Naive thymus-derived CD4-positive, alpha-beta T cell (primary cell): ENCODE measurements around the gene NDUFAF2. TPM values are rescaled to one million over a fixed set of nuclear protein-coding genes. Genes with fewer than 3 reads are reported as not detected.
"Not testable (repeated sequence)": the region's sequence is repeated elsewhere in the genome, so short reads cannot be mapped to it uniquely, and the experiment has no call there.

Experiments
- ATAC-seq: fragments of 150-1000 bp; cut with Tn5 transposase; 2 replicates; pipeline ENCODE4 v1.10.0; 2021; ENCODE audit warnings: mild to moderate bottlenecking, moderate library complexity
- CTCF ChIA-PET: fragments of 350-600 bp; sonication (Branson Sonifier 250); formaldehyde crosslinking; loops from one replicate; lab custom pipeline; 2021; ENCODE audit warnings: antibody characterized with exemption; lab: Charles Lee
- POLR2A ChIA-PET: fragments of 350-600 bp; sonication (Branson Sonifier 250); formaldehyde crosslinking; loops from one replicate; lab custom pipeline; 2021; ENCODE audit warnings: antibody characterized with exemption, inconsistent platforms; lab: Charles Lee
- DNase-seq, 9 donors: peaks; one replicate each; pipeline versions ENCODE4 v3.0.0 to v3.0.0-alpha.2; 2020 to 2022; ENCODE audit warnings: mixed read lengths in 1 of 9
- H3K27ac ChIP-seq: one replicate; pipeline ENCODE4 v1.7.0; 2013; ENCODE audit warnings: mild to moderate bottlenecking, low read depth, low read length, moderate library complexity
- H3K27me3 ChIP-seq, 2 donors: one replicate each; pipeline ENCODE4 v1.7.0; 2013; ENCODE audit warnings: low read length in 2 of 2, mild to moderate bottlenecking in 2 of 2, moderate library complexity in 2 of 2; ENCODE audit not compliant: control insufficient read depth in 2 of 2, insufficient read depth in 2 of 2
- H3K36me3 ChIP-seq, 3 experiments: 1 replicate in 2 of 3; 2 replicates in 1 of 3; pipeline ENCODE4 v1.7.0; 2013; ENCODE audit warnings: low read length in 3 of 3, mild to moderate bottlenecking in 3 of 3, moderate library complexity in 1 of 3; ENCODE audit not compliant: insufficient read depth in 3 of 3, control insufficient read depth in 2 of 3
- H3K4me1 ChIP-seq, 2 donors: one replicate each; pipeline ENCODE4 v1.7.0; 2013; ENCODE audit warnings: low read length in 2 of 2, mild to moderate bottlenecking in 2 of 2, moderate library complexity in 1 of 2; ENCODE audit not compliant: control insufficient read depth in 2 of 2, insufficient read depth in 2 of 2
- H3K4me3 ChIP-seq: 2 replicates; pipeline ENCODE4 v1.7.0; 2013; ENCODE audit warnings: mild to moderate bottlenecking, low read length
- H3K9me3 ChIP-seq, 3 experiments: 1 replicate in 2 of 3; 2 replicates in 1 of 3; pipeline ENCODE4 v1.7.0; 2013; ENCODE audit warnings: low read length in 3 of 3; ENCODE audit not compliant: control insufficient read depth in 2 of 3
- H3K27ac Mint-ChIP-seq, 9 donors: one replicate each; pipeline ENCODE4 v1.8.0; 2020 to 2022; ENCODE audit warnings: mixed read lengths in 9 of 9, mild to moderate bottlenecking in 8 of 9, moderate library complexity in 5 of 9, inconsistent platforms in 2 of 9
- H3K27me3 Mint-ChIP-seq, 5 donors: one replicate each; pipeline ENCODE4 v1.8.0; 2021 to 2022; ENCODE audit warnings: mixed read lengths in 5 of 5, mild to moderate bottlenecking in 1 of 5
- H3K36me3 Mint-ChIP-seq, 5 donors: one replicate each; pipeline ENCODE4 v1.8.0; 2020 to 2022; ENCODE audit warnings: mixed read lengths in 5 of 5, mild to moderate bottlenecking in 3 of 5, inconsistent platforms in 1 of 5
- H3K4me1 Mint-ChIP-seq, 7 donors: one replicate each; pipeline ENCODE4 v1.8.0; 2020 to 2022; ENCODE audit warnings: mixed read lengths in 7 of 7, mild to moderate bottlenecking in 3 of 7, inconsistent platforms in 1 of 7
- H3K4me3 Mint-ChIP-seq, 10 donors: one replicate each; pipeline ENCODE4 v1.8.0; 2020 to 2022; ENCODE audit warnings: mild to moderate bottlenecking in 10 of 10, mixed read lengths in 10 of 10, moderate library complexity in 6 of 10, inconsistent platforms in 2 of 10
- H3K9me3 Mint-ChIP-seq, 11 donors: one replicate each; pipeline ENCODE4 v1.8.0; 2020 to 2022; ENCODE audit warnings: mixed read lengths in 11 of 11, mild to moderate bottlenecking in 4 of 11, inconsistent platforms in 1 of 11, moderate library complexity in 1 of 11
- intact Hi-C, 2 donors: fragments of 100-400 bp; cut with micrococcal nuclease; formaldehyde crosslinking; loops; one replicate each; pipeline ENCODE4 v1.15.1; 2023
- polyA plus RNA-seq, 2 donors: library from polyadenylated mRNA; unstranded; fragments of 300-500 nt; fragmentation: Illumina TruSeq; gene quantifications; one replicate each; pipeline ENCODE4 v1.2.3, GENCODE V29; 2021
- total RNA-seq, 6 experiments: library from RNA in 5 of 6; stranded (reverse) in 5 of 6; gene quantifications; 1 replicate in 5 of 6; 2 replicates in 1 of 6; pipeline ENCODE4 v1.2.3 and lab custom pipeline; 2021 to 2026

The NDUFAF2 gene
- total and polyA plus RNA-seq, 7 experiments from 2014 or later, result 7.0 to 34.7 (median 16.0) TPM

GRCh38 chr5:61182449-61182848 is 237.4 kb downstream of the NDUFAF2 start:
- Mint-ChIP-seq H3K27me3 (peaks cover 8 to 18% (median 17%) of the 10 kb centered on the region in 5 donors), H3K9me3 (peaks cover 0 to 10% (median 0%) of the 10 kb centered on the region in 11 donors), H3K27ac (peak overlapping the region in 1 of 9 donors; percentile 56), H3K4me1 (peaks cover 2 to 22% (median 6%) of the 10 kb centered on the region in 7 donors), H3K36me3 (peaks cover 0 to 6% (median 0%) of the 10 kb centered on the region in 5 donors), H3K4me3 (no peak overlapping the region)
- Histone ChIP-seq H3K4me3 (no peak overlapping the region), H3K27me3 (no peaks in the 10 kb centered on the region), H3K9me3 (no peaks in the 10 kb centered on the region), H3K36me3 (no peaks in the 10 kb centered on the region), H3K4me1 (no peaks in the 10 kb centered on the region), H3K27ac (no peak overlapping the region)
- ATAC-seq (peak; percentile 54), DNase-seq (peak in 6 of 9 donors; percentile 17 to 45 (median 32))
- intact Hi-C loops, result loop anchor here in 1 of 2 donors (5.0 kb wide), 1 partner anchor 85 kb away; no protein-coding TSS in a partner anchor
- POLR2A ChIA-PET, result no interaction called here
- CTCF ChIA-PET, result interaction anchor here (0.8 kb wide), 1 partner anchor 18 kb away, joined by 3 read pairs; no protein-coding TSS in a partner anchor

- POLR2A ChIA-PET, result no interaction called here
- H3K4me1 Mint-ChIP-seq, result peaks cover 2 to 22% (median 6%) of the 10 kb centered on the region in 7 donors
- Histone ChIP-seq H3K4me1 (no peaks in the 10 kb centered on the region), H3K9me3 (no peaks in the 10 kb centered on the region), H3K36me3 (no peaks in the 10 kb centered on the region), H3K4me3 (no peak overlapping the region), H3K27me3 (no peaks in the 10 kb centered on the region), H3K27ac (no peak overlapping the region)
- ATAC-seq (no peak), DNase-seq (no peak)
- intact Hi-C loops, result loop anchor here in 1 of 2 donors (5.0 kb wide), 1 partner anchor 84 kb away; no protein-coding TSS in a partner anchor
- peaks cover 0 to 8% (median 0%) of the 10 kb centered on the region in 5 donors for H3K36me3 Mint-ChIP-seq
- H3K4me3 Mint-ChIP-seq, result no peak overlapping the region
- H3K27ac Mint-ChIP-seq, result no peak overlapping the region
- H3K9me3 Mint-ChIP-seq, result peaks cover 0 to 11% (median 0%) of the 10 kb centered on the region in 11 donors
- peaks cover 8 to 22% (median 18%) of the 10 kb centered on the region in 5 donors for H3K27me3 Mint-ChIP-seq
- CTCF ChIA-PET, result no interaction called here
Measured at GRCh38 chr5:61183538-61183937, 238.5 kb downstream of the NDUFAF2 start.

GRCh38 chr5:61184708-61185107 is 239.7 kb downstream of the NDUFAF2 start:
- intact Hi-C loops, result loop anchor here in 1 of 2 donors (5.0 kb wide), 1 partner anchor 83 kb away; no protein-coding TSS in a partner anchor
- DNase-seq, result no peak
- Mint-ChIP-seq H3K4me1 (peaks cover 2 to 22% (median 6%) of the 10 kb centered on the region in 7 donors), H3K27me3 (peaks cover 6 to 23% (median 20%) of the 10 kb centered on the region in 5 donors), H3K36me3 (peaks cover 0 to 9% (median 0%) of the 10 kb centered on the region in 5 donors), H3K4me3 (no peak overlapping the region), H3K27ac (no peak overlapping the region), H3K9me3 (peaks cover 0 to 11% (median 0%) of the 10 kb centered on the region in 11 donors)
- H3K27ac ChIP-seq, result no peak overlapping the region
- H3K9me3 ChIP-seq, result no peaks in the 10 kb centered on the region
- no peak overlapping the region for H3K4me3 ChIP-seq
- ATAC-seq, result no peak
- H3K4me1 ChIP-seq, result no peaks in the 10 kb centered on the region
- no peaks in the 10 kb centered on the region for H3K27me3 ChIP-seq
- ChIA-PET POLR2A (no interaction called here), CTCF (no interaction called here)
- no peaks in the 10 kb centered on the region for H3K36me3 ChIP-seq

- no peaks in the 10 kb centered on the region for H3K27me3 ChIP-seq
- Mint-ChIP-seq H3K36me3 (peaks cover 0 to 9% (median 2%) of the 10 kb centered on the region in 5 donors), H3K27ac (peak overlapping the region in 1 of 9 donors; percentile 66), H3K9me3 (peaks cover 0 to 14% (median 3%) of the 10 kb centered on the region in 11 donors), H3K4me3 (no peak overlapping the region), H3K4me1 (peaks cover 0 to 14% (median 5%) of the 10 kb centered on the region in 7 donors), H3K27me3 (peaks cover 14 to 29% (median 15%) of the 10 kb centered on the region in 5 donors)
- DNase-seq, result no peak
- no peak overlapping the region for H3K27ac ChIP-seq
- no peak overlapping the region for H3K4me3 ChIP-seq
- H3K4me1 ChIP-seq, result no peaks in the 10 kb centered on the region
- ATAC-seq, result no peak
- intact Hi-C loops, result no loop called here
- no peaks in the 10 kb centered on the region for H3K36me3 ChIP-seq
- H3K9me3 ChIP-seq, result no peaks in the 10 kb centered on the region
- CTCF ChIA-PET, result no interaction called here
- POLR2A ChIA-PET, result no interaction called here
Measured at GRCh38 chr5:61186634-61187033, 241.6 kb downstream of the NDUFAF2 start.

- CTCF ChIA-PET, H3K27me3 ChIP-seq, H3K36me3 ChIP-seq, POLR2A ChIA-PET, DNase-seq, H3K9me3 ChIP-seq, H3K4me1 ChIP-seq, H3K36me3 Mint-ChIP-seq, H3K4me3 Mint-ChIP-seq, H3K4me3 ChIP-seq, ATAC-seq, H3K4me1 Mint-ChIP-seq, H3K27ac ChIP-seq, intact Hi-C loops, H3K27ac Mint-ChIP-seq: not testable (repeated sequence)
- Mint-ChIP-seq H3K9me3 (peaks cover 0 to 18% (median 6%) of the 10 kb centered on the region in 11 donors), H3K27me3 (peaks cover 14 to 35% (median 20%) of the 10 kb centered on the region in 5 donors)
Measured at GRCh38 chr5:61187352-61187751, 242.3 kb downstream of the NDUFAF2 start.

GRCh38 chr5:61187826-61188225 is 242.8 kb downstream of the NDUFAF2 start:
- intact Hi-C loops, result not testable (repeated sequence)

GRCh38 chr5:61198606-61199005 is 253.6 kb downstream of the NDUFAF2 start:
- peaks cover 20 to 42% (median 34%) of the 10 kb centered on the region in 5 donors for H3K27me3 Mint-ChIP-seq
- H3K9me3 ChIP-seq, result no peaks in the 10 kb centered on the region
- intact Hi-C loops, result no loop called here
- no peak overlapping the region for H3K27ac Mint-ChIP-seq
- no peak overlapping the region for H3K27ac ChIP-seq
- no peak overlapping the region for H3K4me3 Mint-ChIP-seq
- H3K4me1 Mint-ChIP-seq, result peaks cover 0 to 5% (median 0%) of the 10 kb centered on the region in 7 donors
- no peak for DNase-seq
- CTCF ChIA-PET, result interaction anchor here (0.9 kb wide), 1 partner anchor 40 kb away, joined by 3 read pairs; no protein-coding TSS in a partner anchor
- no peaks in the 10 kb centered on the region for H3K36me3 ChIP-seq
- POLR2A ChIA-PET, result no interaction called here
- H3K27me3 ChIP-seq, result no peaks in the 10 kb centered on the region
- H3K4me1 ChIP-seq, result no peaks in the 10 kb centered on the region
- H3K4me3 ChIP-seq, result no peak overlapping the region
- peaks cover 6 to 31% (median 16%) of the 10 kb centered on the region in 11 donors for H3K9me3 Mint-ChIP-seq
- ATAC-seq, result no peak
- H3K36me3 Mint-ChIP-seq, result peaks cover 0 to 15% (median 5%) of the 10 kb centered on the region in 5 donors

More at GRCh38 chr5:61187826-61188225, 242.8 kb downstream of the NDUFAF2 start:
- Mint-ChIP-seq H3K9me3 (peaks cover 0 to 18% (median 6%) of the 10 kb centered on the region in 11 donors), H3K27me3 (peaks cover 14 to 35% (median 20%) of the 10 kb centered on the region in 5 donors)
- H3K4me1 ChIP-seq, CTCF ChIA-PET, ATAC-seq, H3K36me3 ChIP-seq, H3K4me3 ChIP-seq, H3K27ac ChIP-seq, H3K4me1 Mint-ChIP-seq, POLR2A ChIA-PET, DNase-seq, H3K36me3 Mint-ChIP-seq, H3K27ac Mint-ChIP-seq, H3K4me3 Mint-ChIP-seq, H3K9me3 ChIP-seq, H3K27me3 ChIP-seq: not testable (repeated sequence)
